ENCODE measurements around the gene USH2A.

Gene USH2A

DNA sequence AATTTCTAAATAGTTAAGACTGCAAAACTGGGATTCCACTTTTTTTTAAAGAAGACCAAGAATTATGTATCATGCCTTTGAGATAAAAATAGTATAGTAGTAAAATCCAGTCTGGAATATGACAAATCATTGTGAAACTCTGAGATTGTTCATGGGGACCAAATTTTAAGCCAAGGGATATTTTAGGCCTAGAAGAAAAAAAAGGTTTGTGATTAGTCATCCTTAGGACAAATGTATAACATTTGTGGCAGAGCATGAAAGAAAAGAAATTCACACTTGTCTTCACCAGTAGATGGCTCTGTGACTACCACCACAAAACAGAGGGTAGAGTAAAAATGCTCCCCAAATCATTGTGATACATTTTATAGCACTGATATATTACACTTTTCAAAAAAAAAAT is 630.1 kb downstream of the USH2A start:
- no peak for TF ChIP-seq EP300 (IDR thresholded peaks at IDR 0.05; ENCODE audit: borderline replicate concordance)
- TF ChIP-seq RAD21 (IDR thresholded peaks at IDR 0.05; ENCODE audit: low read depth): peak; percentile 22; the same call in 1 of the 2 replicates

DNA sequence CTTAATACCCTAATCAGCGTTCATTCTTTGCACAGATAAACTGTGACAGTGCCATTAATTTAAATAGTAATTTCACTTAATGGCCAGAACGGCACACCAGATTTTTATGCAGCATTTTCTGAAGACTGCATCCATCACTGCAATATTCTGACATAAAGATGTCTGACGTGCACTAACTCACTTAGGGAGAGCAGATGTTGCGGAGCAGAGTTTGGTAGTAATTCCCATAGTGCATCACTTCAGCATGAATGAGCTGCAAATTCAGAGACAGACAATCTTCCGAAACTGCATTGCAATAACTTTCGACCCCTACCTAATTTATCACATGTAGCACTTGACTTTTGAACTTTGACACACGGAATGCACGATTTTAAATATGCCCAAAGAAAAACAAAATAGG is 630.8 kb downstream of the USH2A start:
- TF ChIP-seq EP300 (IDR thresholded peaks at IDR 0.05; ENCODE audit: borderline replicate concordance) (no peak), NFIC (IDR thresholded peaks at IDR 0.05) (no peak), FOXM1 (IDR thresholded peaks at IDR 0.05; ENCODE audit: borderline replicate concordance, low read depth) (no peak), TAF1 (IDR thresholded peaks at IDR 0.05; ENCODE audit: low read depth) (no peak), EGR1 (IDR thresholded peaks at IDR 0.05) (no peak)

DNA sequence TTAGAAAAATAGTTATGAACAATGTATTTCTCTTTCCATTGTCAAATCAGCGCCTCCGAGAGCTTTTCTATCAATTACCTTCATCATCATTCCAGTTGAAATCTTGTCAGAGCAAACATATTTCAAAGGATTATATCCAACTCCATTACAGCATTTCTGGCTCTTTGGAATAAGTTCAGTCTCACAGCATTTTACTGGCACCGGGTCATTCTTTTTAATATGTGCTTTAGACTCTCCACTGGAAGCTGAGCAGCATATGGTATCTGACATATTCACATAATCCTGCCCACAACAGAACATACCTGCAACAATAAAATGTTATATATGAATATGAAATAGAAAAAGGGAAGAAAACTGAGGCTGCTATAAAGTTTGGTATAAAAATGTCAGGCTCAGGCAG is 633.3 kb downstream of the USH2A start:
- no peak for TF ChIP-seq FOXM1 (IDR thresholded peaks at IDR 0.05; ENCODE audit: borderline replicate concordance, low read depth)
- TF ChIP-seq TCF12 (IDR thresholded peaks at IDR 0.05; ENCODE audit: low read depth): no peak
- TF ChIP-seq EGR1 (IDR thresholded peaks at IDR 0.05): no peak
- TF ChIP-seq TEAD4 (IDR thresholded peaks at IDR 0.05): no peak
- no peak for TF ChIP-seq ZBTB7A (IDR thresholded peaks at IDR 0.05; ENCODE audit: low read depth)
- TF ChIP-seq YY1 (IDR thresholded peaks at IDR 0.05; ENCODE audit: low read depth): no peak
- TF ChIP-seq EP300 (IDR thresholded peaks at IDR 0.05; ENCODE audit: borderline replicate concordance): no peak
- TF ChIP-seq CEBPB (IDR thresholded peaks at IDR 0.05): no peak
- no peak for TF ChIP-seq RAD21 (IDR thresholded peaks at IDR 0.05; ENCODE audit: low read depth)
- no peak for TF ChIP-seq NFIC (IDR thresholded peaks at IDR 0.05)
- TF ChIP-seq, protein P1, sequence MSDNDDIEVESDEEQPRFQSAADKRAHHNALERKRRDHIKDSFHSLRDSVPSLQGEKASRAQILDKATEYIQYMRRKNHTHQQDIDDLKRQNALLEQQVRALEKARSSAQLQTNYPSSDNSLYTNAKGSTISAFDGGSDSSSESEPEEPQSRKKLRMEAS (IDR thresholded peaks at IDR 0.05): no peak
- no peak for TF ChIP-seq CREB1 (IDR thresholded peaks at IDR 0.05; ENCODE audit: low read depth)
- TF ChIP-seq, protein P2, sequence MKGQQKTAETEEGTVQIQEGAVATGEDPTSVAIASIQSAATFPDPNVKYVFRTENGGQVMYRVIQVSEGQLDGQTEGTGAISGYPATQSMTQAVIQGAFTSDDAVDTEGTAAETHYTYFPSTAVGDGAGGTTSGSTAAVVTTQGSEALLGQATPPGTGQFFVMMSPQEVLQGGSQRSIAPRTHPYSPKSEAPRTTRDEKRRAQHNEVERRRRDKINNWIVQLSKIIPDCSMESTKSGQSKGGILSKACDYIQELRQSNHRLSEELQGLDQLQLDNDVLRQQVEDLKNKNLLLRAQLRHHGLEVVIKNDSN (IDR thresholded peaks at IDR 0.05): no peak
- no peak for TF ChIP-seq TAF1 (IDR thresholded peaks at IDR 0.05; ENCODE audit: low read depth)
- TF ChIP-seq, protein P3, sequence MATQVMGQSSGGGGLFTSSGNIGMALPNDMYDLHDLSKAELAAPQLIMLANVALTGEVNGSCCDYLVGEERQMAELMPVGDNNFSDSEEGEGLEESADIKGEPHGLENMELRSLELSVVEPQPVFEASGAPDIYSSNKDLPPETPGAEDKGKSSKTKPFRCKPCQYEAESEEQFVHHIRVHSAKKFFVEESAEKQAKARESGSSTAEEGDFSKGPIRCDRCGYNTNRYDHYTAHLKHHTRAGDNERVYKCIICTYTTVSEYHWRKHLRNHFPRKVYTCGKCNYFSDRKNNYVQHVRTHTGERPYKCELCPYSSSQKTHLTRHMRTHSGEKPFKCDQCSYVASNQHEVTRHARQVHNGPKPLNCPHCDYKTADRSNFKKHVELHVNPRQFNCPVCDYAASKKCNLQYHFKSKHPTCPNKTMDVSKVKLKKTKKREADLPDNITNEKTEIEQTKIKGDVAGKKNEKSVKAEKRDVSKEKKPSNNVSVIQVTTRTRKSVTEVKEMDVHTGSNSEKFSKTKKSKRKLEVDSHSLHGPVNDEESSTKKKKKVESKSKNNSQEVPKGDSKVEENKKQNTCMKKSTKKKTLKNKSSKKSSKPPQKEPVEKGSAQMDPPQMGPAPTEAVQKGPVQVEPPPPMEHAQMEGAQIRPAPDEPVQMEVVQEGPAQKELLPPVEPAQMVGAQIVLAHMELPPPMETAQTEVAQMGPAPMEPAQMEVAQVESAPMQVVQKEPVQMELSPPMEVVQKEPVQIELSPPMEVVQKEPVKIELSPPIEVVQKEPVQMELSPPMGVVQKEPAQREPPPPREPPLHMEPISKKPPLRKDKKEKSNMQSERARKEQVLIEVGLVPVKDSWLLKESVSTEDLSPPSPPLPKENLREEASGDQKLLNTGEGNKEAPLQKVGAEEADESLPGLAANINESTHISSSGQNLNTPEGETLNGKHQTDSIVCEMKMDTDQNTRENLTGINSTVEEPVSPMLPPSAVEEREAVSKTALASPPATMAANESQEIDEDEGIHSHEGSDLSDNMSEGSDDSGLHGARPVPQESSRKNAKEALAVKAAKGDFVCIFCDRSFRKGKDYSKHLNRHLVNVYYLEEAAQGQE (IDR thresholded peaks at IDR 0.05; ENCODE audit: low read depth): no peak

DNA sequence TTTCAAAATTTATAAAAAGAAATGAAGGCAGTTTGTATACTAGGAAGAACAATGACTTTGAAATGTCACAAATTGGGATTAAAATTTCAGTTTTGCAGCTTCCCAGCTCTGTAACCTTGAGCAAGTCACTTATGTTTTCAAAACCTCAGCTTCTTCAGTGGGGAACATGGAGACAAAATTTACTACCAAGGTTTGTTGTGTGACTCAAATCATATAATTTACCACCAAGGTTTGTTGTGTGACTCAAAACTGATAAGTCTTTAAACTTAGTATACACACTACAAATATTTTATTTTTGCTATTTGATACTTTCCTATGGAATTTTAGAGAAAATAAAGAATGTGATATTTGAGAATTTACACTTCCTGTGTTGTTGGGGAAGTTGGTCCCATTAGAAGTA is 636.3 kb downstream of the USH2A start:
- TF ChIP-seq EP300 (IDR thresholded peaks at IDR 0.05; ENCODE audit: borderline replicate concordance) (no peak), ZBTB7A (IDR thresholded peaks at IDR 0.05; ENCODE audit: low read depth) (no peak), CREB1 (IDR thresholded peaks at IDR 0.05; ENCODE audit: low read depth) (no peak), RAD21 (IDR thresholded peaks at IDR 0.05; ENCODE audit: low read depth) (no peak), NFIC (IDR thresholded peaks at IDR 0.05) (no peak), FOXM1 (IDR thresholded peaks at IDR 0.05; ENCODE audit: borderline replicate concordance, low read depth) (no peak)

DNA sequence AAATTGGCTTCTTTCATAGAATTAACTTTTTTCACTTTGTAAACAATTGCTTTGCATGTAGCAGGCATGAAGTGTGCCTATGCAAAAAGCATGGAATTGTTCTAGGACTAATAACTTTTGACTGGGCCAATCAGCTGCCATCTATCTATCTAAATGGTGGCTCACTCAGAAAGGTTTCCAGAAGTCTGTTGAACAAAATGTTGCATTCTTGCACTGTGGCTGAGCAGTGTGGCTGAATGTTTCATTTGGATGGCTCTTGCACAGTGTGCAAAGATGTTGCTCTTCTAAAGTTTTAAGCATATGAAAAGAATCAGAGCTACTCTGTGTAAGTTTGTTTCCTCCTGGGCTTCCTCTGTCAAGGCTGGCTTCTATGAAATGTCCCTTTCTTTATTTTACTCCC is 642.6 kb downstream of the USH2A start:
- no peak for TF ChIP-seq TCF12 (IDR thresholded peaks at IDR 0.05; ENCODE audit: low read depth)
- TF ChIP-seq, protein P3 (IDR thresholded peaks at IDR 0.05; ENCODE audit: low read depth): no peak

DNA sequence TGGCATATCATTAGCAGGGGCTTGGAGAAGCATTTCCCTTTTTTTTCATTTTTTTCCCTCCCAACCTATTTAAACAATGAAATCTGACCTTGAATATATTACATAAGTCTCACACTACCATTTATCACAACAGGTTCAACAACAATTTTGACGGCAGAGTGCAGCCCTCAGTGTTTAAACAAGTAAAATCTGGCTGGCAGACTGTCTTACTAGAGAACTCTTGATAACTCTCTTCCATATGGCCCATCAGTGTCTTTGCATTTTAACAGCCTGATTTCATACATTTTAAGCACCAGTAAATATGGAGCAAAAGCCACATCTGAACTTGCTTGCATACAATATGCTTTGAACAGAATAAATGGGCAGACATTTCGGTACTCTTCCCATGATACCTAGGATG is 643.1 kb downstream of the USH2A start:
- no peak for TF ChIP-seq YY1 (IDR thresholded peaks at IDR 0.05; ENCODE audit: low read depth)
- no peak for TF ChIP-seq TCF12 (IDR thresholded peaks at IDR 0.05; ENCODE audit: low read depth)
- no peak for TF ChIP-seq CEBPB (IDR thresholded peaks at IDR 0.05)
- TF ChIP-seq RAD21 (IDR thresholded peaks at IDR 0.05; ENCODE audit: low read depth): no peak
- TF ChIP-seq CREB1 (IDR thresholded peaks at IDR 0.05; ENCODE audit: low read depth): no peak
- TF ChIP-seq FOXM1 (IDR thresholded peaks at IDR 0.05; ENCODE audit: borderline replicate concordance, low read depth): no peak
- TF ChIP-seq, protein P1 (IDR thresholded peaks at IDR 0.05): no peak
- TF ChIP-seq NFIC (IDR thresholded peaks at IDR 0.05): no peak
- TF ChIP-seq EGR1 (IDR thresholded peaks at IDR 0.05): no peak
- TF ChIP-seq, protein P3 (IDR thresholded peaks at IDR 0.05; ENCODE audit: low read depth): no peak
- TF ChIP-seq, protein P2 (IDR thresholded peaks at IDR 0.05): no peak
- TF ChIP-seq ZBTB7A (IDR thresholded peaks at IDR 0.05; ENCODE audit: low read depth): no peak
- TF ChIP-seq EP300 (IDR thresholded peaks at IDR 0.05; ENCODE audit: borderline replicate concordance): no peak
- no peak for TF ChIP-seq TEAD4 (IDR thresholded peaks at IDR 0.05)
- TF ChIP-seq TAF1 (IDR thresholded peaks at IDR 0.05; ENCODE audit: low read depth): no peak
